Breast epithelium (tissue), 4 donors: ENCODE results near the gene ETS1. TPM values are rescaled to one million over a fixed set of nuclear protein-coding genes. Genes with fewer than 3 reads are reported as not detected.

ENCODE experiments used
- DNase-seq, 2 donors: peaks; one replicate each; pipeline ENCODE4 v3.0.0-alpha.2; 2019; ENCODE audit warnings: low spot score in 2 of 2
- H3K27ac ChIP-seq, 2 donors: fragments of 200-600 bp; sonication (generic) in 1 of 2; one replicate each; pipeline ENCODE4 v1.5.1; 2016 to 2019; ENCODE audit warnings: mild to moderate bottlenecking in 1 of 2
- H3K27me3 ChIP-seq, 2 donors: fragments of 200-600 bp; sonication (generic) in 1 of 2; one replicate each; pipeline versions ENCODE4 v1.5.1 to v1.6.0; 2017 to 2019; ENCODE audit warnings: control low read depth in 1 of 2, mild to moderate bottlenecking in 1 of 2
- H3K36me3 ChIP-seq: fragments of 200-600 bp; one replicate; pipeline ENCODE4 v1.5.1; 2019
- H3K4me1 ChIP-seq, 2 donors: fragments of 200-600 bp; sonication (generic); one replicate each; pipeline ENCODE4 v1.5.1; 2016 to 2019; ENCODE audit warnings: control low read depth in 1 of 2
- H3K4me3 ChIP-seq, 3 donors: fragments of 200-600 bp; sonication (generic); 1 replicate in 2 of 3; 2 replicates in 1 of 3; pipeline ENCODE4 v1.5.1; 2016 to 2019; ENCODE audit warnings: mild to moderate bottlenecking in 3 of 3, moderate library complexity in 2 of 3
- H3K9me3 ChIP-seq, 2 donors: fragments of 200-600 bp; sonication (generic) in 1 of 2; one replicate each; pipeline ENCODE4 v1.5.1; 2016 to 2019; ENCODE audit warnings: control low read depth in 1 of 2
- CTCF ChIP-seq, 3 donors: fragments of 450-650 bp; IDR thresholded peaks; one replicate each; pipeline ENCODE4 v1.5.1; 2016 to 2017; ENCODE audit warnings: antibody characterized with exemption in 3 of 3, mild to moderate bottlenecking in 3 of 3, moderate library complexity in 3 of 3
- POLR2A ChIP-seq: fragments of 450-650 bp; IDR thresholded peaks from one replicate; pipeline ENCODE4 v1.6.1; 2016; ENCODE audit warnings: antibody characterized with exemption, mild to moderate bottlenecking, moderate library complexity
- POLR2AphosphoS5 ChIP-seq, 3 donors: sonication (generic); formaldehyde crosslinking; IDR thresholded peaks; one replicate each; pipeline ENCODE4 v1.6.1; 2017; ENCODE audit warnings: antibody characterized with exemption in 3 of 3
- intact Hi-C: fragments of 100-400 bp; cut with DNase I; formaldehyde crosslinking; loops from one replicate; pipeline ENCODE4 v1.15.1; 2023; ENCODE audit warnings: low total_unique reads
- total RNA-seq, 3 donors: library from RNA; depleted of rRNA; stranded (reverse); fragments of >200 nt; gene quantifications; one replicate each; pipeline ENCODE4 v1.1.0, GENCODE V29; 2016

Gene ETS1
- total RNA-seq, 3 donors from 2014 or later = 65.6 to 92.1 (median 73.2) TPM

GRCh38 chr11:128568166-128568778 is 19.1 kb downstream of the ETS1 start:
- H3K27me3 ChIP-seq = no peaks in the 10 kb centered on the region
- no peak overlapping the region for H3K4me3 ChIP-seq
- TF ChIP-seq POLR2AphosphoS5 (IDR thresholded peaks at IDR 0.05) (peak in 1 of 3 donors; percentile 34), POLR2A (no peak), CTCF (IDR thresholded peaks at IDR 0.05) (no peak)
- no peaks in the 10 kb centered on the region for H3K4me1 ChIP-seq
- no peak for DNase-seq
- intact Hi-C loops = no loop called here
- no peaks in the 10 kb centered on the region for H3K9me3 ChIP-seq
- peak overlapping the region in 1 of 2 donors; percentile 76 for H3K27ac ChIP-seq
- no peaks in the 10 kb centered on the region for H3K36me3 ChIP-seq

GRCh38 chr11:128567130-128567529 is 20.2 kb downstream of the ETS1 start:
- no peak for TF ChIP-seq CTCF (IDR thresholded peaks at IDR 0.05)
- TF ChIP-seq POLR2AphosphoS5 (IDR thresholded peaks at IDR 0.05) = no peak
- TF ChIP-seq POLR2A = no peak
- intact Hi-C loops = no loop called here
- Histone ChIP-seq H3K27me3 (no peaks in the 10 kb centered on the region), H3K9me3 (no peaks in the 10 kb centered on the region), H3K4me3 (no peak overlapping the region), H3K36me3 (no peaks in the 10 kb centered on the region), H3K4me1 (no peaks in the 10 kb centered on the region), H3K27ac (peak overlapping the region in 1 of 2 donors; percentile 16)
- no peak for DNase-seq

- TF ChIP-seq POLR2AphosphoS5 (IDR thresholded peaks at IDR 0.05) (no peak), POLR2A (no peak), CTCF (IDR thresholded peaks at IDR 0.05) (no peak)
- Histone ChIP-seq H3K9me3 (no peaks in the 10 kb centered on the region), H3K4me1 (no peaks in the 10 kb centered on the region), H3K36me3 (no peaks in the 10 kb centered on the region), H3K27me3 (no peaks in the 10 kb centered on the region), H3K4me3 (no peak overlapping the region), H3K27ac (no peak overlapping the region)
- intact Hi-C loops = no loop called here
- DNase-seq = no peak
These were observed 21.5 kb downstream of the ETS1 start for GRCh38 chr11:128565881-128566280.

GRCh38 chr11:128564642-128565245 is 22.6 kb downstream of the ETS1 start:
- intact Hi-C loops = no loop called here
- Histone ChIP-seq H3K4me1 (no peaks in the 10 kb centered on the region), H3K27me3 (no peaks in the 10 kb centered on the region), H3K9me3 (no peaks in the 10 kb centered on the region), H3K4me3 (no peak overlapping the region), H3K36me3 (no peaks in the 10 kb centered on the region), H3K27ac (no peak overlapping the region)
- no peak for DNase-seq
- TF ChIP-seq POLR2A (no peak), CTCF (IDR thresholded peaks at IDR 0.05) (no peak), POLR2AphosphoS5 (IDR thresholded peaks at IDR 0.05) (no peak)

- Histone ChIP-seq H3K27ac (no peak overlapping the region), H3K27me3 (no peaks in the 10 kb centered on the region), H3K9me3 (no peaks in the 10 kb centered on the region), H3K4me1 (no peaks in the 10 kb centered on the region), H3K36me3 (no peaks in the 10 kb centered on the region), H3K4me3 (no peak overlapping the region)
- intact Hi-C loops = no loop called here
- no peak for TF ChIP-seq POLR2A
- no peak for TF ChIP-seq CTCF (IDR thresholded peaks at IDR 0.05)
- no peak for TF ChIP-seq POLR2AphosphoS5 (IDR thresholded peaks at IDR 0.05)
- no peak for DNase-seq
These were observed 23.3 kb downstream of the ETS1 start for GRCh38 chr11:128563942-128564641.
